Activated T-cell treated with anti-CD3 and anti-CD28 coated beads for 4 hours (primary cell): ENCODE data around the gene CTNNA1.

Source experiments
- DNase-seq: peaks from one replicate; pipeline ENCODE4 v3.0.0-alpha.2; 2020

Gene CTNNA1

GRCh38 chr5:138869763-138870500 is 116.7 kb downstream of the CTNNA1 start:
- DNase-seq, result no peak

- DNase-seq, result no peak
These were observed 117.4 kb downstream of the CTNNA1 start for GRCh38 chr5:138870611-138871010.

GRCh38 chr5:138872841-138873465 is 119.7 kb downstream of the CTNNA1 start:
- DNase-seq, result no peak

- DNase-seq, result no peak
These were observed 120.4 kb downstream of the CTNNA1 start for GRCh38 chr5:138873466-138874221.

- DNase-seq, result no peak
These were observed 121.0 kb downstream of the CTNNA1 start for GRCh38 chr5:138874241-138874640.

- DNase-seq, result no peak
These were observed 121.7 kb downstream of the CTNNA1 start, which contains the start of gene LRRTM2 for GRCh38 chr5:138874771-138875551. Gene LRRTM2, minus strand, starts transcription at chr5:138875335. Its CDS starts 424 bp downstream, at chr5:138874911.

GRCh38 chr5:138875552-138875875 is 122.3 kb downstream of the CTNNA1 start:
- DNase-seq, result no peak

- no peak for DNase-seq
These were observed 122.7 kb downstream of the CTNNA1 start for GRCh38 chr5:138875946-138876345.

GRCh38 chr5:138876811-138877210 is 123.6 kb downstream of the CTNNA1 start:
- DNase-seq, result no peak

GRCh38 chr5:138878437-138879235 is 125.4 kb downstream of the CTNNA1 start:
- DNase-seq, result no peak

GRCh38 chr5:138883211-138883610 is 130.0 kb downstream of the CTNNA1 start:
- no peak for DNase-seq

- no peak for DNase-seq
These were observed 130.9 kb downstream of the CTNNA1 start for GRCh38 chr5:138884094-138884493.

- DNase-seq, result no peak
These were observed 131.3 kb downstream of the CTNNA1 start for GRCh38 chr5:138884554-138884953.

- DNase-seq, result no peak
These were observed 136.8 kb downstream of the CTNNA1 start for GRCh38 chr5:138889994-138890393.

- DNase-seq, result no peak
These were observed 137.4 kb downstream of the CTNNA1 start for GRCh38 chr5:138890644-138891043.

- DNase-seq, result no peak
These were observed 142.7 kb downstream of the CTNNA1 start for GRCh38 chr5:138895918-138896317.

GRCh38 chr5:138898299-138898698 is 145.1 kb downstream of the CTNNA1 start:
- DNase-seq, result no peak

GRCh38 chr5:138898742-138899141 is 145.5 kb downstream of the CTNNA1 start:
- DNase-seq, result no peak

GRCh38 chr5:138900281-138900965 is 147.2 kb downstream of the CTNNA1 start:
- no peak for DNase-seq

GRCh38 chr5:138901716-138902115 is 148.5 kb downstream of the CTNNA1 start:
- no peak for DNase-seq

- DNase-seq, result no peak
These were observed 150.0 kb downstream of the CTNNA1 start for GRCh38 chr5:138903130-138903775.
